Measurements from ENCODE around the gene PKNOX1.
"Not testable (repeated sequence)": the region's sequence is repeated elsewhere in the genome, so short reads cannot be mapped to it uniquely, and the experiment has no call there.

PKNOX1 gene

GRCh38 chr21:42973991-42974831, at the start of gene PKNOX1:
Gene PKNOX1 (plus strand): TSS chr21:42974562. CDS start chr21:43004382, 29,820 bp downstream.
- peak; percentile 98 for DNase-seq

- DNase-seq, result no peak
Measured at GRCh38 chr21:42925114-42925926, 49.0 kb upstream of the PKNOX1 start, which contains the start of gene ERVH48-1. Gene ERVH48-1 (minus strand): TSS chr21:42925630. CDS start chr21:42919006, 6,624 bp downstream.

DNA sequence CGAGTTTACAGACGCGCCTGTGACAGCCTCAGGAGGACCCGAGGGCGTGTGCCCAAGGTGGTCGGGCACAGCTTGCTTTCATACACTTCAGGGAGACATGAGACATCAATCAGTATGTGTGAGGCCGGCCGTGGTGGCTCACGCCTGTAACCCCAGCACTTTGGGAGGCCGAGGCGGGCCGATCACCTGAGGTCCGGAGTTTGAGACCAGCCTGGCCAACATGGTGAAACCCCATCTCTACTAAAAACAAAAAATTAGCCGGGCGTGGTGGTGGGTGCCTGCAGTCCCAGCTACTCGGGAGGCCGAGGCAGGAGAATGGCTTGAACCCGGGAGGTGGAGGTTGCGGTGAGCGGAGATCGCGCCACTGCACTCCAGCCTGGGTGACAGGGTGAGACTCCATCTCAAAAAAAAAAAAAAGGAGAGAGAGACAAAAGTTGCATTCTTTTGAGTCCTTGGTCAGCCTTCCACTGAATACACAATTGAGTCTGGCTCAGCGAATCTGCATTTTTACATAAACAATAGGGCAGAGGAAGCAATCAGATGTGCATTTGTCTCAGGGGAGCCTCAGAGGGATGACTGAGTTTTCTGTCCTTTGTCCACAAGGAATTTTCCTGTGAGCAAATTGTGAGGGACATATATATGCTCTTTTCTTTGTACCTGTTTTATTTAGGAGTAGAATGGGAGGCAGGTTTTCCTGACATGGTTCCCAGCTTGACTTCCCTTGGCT, 46.7 kb upstream of the PKNOX1 start:
- DNase-seq, result not testable (repeated sequence)

DNA sequence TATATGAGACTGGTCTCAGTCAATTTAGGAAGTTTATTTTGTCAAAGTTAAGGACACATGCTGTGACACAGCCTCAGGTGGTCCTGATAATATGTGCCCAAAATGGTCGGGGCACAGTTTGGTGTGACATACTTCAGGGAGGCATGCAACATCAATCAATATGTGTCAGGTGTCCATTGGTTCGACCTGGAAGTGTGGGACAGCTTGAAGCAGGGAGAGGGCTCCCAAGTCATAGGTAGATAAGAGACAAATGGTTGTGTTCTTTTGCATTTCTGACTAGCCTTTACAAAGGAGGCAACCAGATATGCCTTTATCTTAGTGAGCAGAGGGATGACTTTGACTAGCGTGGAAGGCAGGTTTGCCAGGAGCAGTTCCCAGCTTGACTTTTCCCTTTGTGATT, 44.4 kb upstream of the PKNOX1 start:
- DNase-seq, result no peak

DNA sequence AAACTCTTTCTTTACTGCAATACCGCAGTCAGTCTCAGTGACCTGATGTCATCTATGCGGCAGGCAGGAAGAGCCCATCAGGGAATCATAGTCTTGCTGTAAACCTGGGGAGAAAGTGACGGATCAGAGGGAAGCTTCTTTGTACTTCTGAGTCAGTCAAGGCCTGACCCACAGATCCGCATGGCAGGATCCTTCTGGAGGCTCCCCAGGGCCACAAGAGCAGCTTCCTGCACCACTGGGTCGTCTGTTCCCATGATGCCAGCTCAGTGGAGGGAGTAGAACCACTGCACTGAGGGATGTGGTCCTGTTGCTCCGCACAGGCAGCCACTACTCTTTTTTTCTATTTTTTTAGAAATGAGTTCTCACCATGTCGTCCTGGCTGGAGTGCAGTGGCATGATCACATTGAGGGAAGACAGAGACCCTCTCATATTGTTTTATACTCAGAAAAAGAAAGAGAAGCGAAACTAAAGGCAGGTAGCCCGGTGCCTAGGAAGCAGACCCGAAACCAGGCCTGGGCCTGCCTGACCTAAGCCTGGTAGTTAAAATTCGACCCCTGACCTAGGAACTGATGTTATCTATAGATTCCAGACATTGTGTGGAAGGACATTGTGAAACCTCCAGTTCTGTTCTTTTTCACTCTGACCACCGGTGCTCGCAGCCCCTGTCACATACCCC, 42.7 kb upstream of the PKNOX1 start:
- no peak for DNase-seq

- not testable (repeated sequence) for DNase-seq
Measured at GRCh38 chr21:42932378-42933136, 41.8 kb upstream of the PKNOX1 start.

- DNase-seq, result peak; percentile 34
Measured at GRCh38 chr21:42933137-42933970, 41.0 kb upstream of the PKNOX1 start.

- DNase-seq, result not testable (repeated sequence)
Measured at GRCh38 chr21:42933973-42934372, 40.4 kb upstream of the PKNOX1 start.

- DNase-seq, result not testable (repeated sequence)
Measured at GRCh38 chr21:42936360-42936759, 38.0 kb upstream of the PKNOX1 start.

DNA sequence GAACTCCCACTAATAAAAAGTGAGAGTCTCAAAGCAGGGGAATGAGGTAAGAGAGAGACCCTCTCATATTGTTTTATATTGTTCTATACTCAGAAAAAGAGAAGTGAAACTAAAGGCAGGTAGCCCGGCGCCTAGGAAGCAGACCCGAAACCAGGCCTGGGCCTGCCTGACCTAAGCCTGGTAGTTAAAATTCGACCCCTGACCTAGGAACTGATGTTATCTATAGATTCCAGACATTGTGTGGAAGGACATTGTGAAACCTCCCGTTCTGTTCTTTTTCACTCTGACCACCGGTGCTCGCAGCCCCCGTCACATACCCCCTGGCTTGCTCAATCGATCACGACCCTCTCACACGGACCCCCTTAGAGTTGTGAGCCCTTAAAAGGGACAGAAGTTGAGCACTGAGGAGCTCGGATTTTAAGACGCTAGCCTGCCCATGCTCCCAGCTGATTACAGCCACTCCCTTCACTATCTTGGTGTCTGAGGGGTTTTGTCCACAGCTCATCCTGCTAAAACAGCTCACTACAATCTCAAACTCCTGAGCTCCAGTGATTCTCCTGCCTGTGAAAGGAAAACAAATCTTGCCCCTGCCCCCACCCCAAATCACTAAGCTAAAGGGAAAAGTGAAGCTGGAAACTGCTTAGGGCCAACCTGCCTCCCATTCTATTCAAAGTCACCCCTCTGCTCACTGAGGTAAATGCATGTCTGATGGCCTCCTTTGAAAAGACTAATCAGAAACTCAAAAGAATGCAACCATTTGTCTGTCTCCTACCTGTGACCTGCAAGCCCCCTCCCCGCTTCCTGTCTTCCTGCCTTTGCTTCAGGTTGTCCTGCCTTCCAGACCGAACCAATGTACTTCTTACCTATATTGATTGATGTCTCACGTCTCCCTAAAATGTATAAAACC, 37.1 kb upstream of the PKNOX1 start:
- not testable (repeated sequence) for DNase-seq

DNA sequence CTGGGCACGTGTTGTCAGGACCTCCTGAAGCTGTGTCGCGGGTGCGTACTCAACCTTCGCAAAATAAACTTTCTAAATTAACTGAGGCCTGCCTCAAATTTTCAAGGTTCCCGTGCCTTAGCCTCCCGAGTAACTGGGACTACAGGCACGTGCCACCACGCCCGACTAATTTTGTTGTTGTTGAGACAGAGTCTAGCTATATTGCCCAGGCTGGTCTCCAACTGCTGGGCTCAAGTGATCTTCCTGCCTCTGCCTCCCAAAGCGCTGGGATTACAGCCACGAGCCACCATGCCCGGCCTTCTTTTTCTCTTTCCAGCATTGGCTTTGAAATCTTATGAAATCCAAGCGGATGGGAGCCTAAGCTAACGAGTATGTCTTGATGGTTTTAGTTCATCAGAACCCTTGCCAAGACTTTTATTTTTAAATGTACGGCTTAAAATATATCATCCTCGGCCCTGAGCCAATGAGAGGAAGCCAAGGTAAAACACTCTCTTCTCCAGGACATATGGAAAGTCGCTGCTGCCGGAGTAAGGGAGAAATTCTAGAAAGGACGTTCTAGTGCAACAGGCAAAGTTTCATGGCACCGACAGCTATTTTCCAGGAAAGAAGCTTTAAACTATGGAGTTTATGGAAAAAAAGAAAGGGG, 36.3 kb upstream of the PKNOX1 start:
- DNase-seq, result no peak

DNA sequence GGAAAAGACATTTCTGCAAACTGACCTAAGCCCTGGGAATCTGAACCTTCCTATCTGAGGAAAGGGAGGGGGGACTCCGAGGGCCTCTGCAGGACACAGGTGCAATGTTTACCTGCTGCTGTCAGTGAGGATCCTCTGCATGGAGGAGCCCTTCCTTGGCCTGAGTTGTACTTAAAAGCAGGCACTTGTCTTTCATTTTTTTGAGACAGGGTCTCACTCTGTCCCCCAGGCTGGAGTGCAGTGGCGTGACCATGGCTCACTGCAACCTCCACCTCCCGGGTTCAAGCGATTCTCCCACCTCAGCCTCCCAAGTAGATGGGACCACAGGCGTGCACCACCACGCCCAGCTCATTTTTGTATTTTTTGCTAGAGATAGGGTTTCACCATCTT, 35.8 kb upstream of the PKNOX1 start:
- not testable (repeated sequence) for DNase-seq

DNA sequence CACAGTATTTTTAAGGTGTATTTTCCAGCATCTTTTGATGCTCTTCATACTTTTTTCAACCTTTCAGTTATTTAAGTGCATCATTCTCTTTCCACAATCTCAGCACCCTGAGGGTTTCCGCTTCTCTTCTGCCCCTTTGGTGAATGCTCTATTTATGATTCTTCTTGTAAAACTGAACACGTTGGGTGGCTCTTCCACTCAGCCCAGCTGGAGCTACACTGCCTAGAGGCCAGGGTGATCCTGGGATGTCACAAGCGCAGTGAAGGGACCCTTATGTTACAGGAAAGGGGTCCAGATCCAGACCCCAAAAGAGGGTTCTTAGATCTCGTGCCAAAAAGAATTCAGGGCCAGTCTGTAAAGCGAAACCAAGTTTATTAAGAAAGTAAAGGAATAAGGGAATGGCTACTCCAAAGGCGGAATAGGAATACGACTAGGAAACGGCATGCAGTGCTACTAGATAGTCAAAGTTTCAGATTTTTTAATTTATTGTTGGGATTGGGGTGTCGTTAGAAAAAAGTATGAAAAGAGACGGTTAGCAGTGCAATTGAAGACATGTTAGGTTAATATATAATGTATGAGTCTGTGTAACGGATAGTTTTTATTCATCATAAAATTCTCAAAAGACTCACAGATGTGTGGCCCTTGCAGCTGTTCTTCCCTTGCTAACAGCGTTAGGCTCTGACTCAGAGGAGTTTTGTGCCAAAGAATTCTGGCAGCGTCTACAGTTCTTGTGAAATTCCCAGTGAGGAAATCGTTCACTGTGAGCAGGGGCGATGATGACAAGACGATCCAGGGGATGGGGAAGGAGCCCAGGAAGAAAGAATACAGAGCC, 34.6 kb upstream of the PKNOX1 start:
- DNase-seq, result no peak

- no peak for DNase-seq
Measured at GRCh38 chr21:42941696-42942085, 32.7 kb upstream of the PKNOX1 start.

- no peak for DNase-seq
Measured at GRCh38 chr21:42942244-42942643, 32.1 kb upstream of the PKNOX1 start.

DNA sequence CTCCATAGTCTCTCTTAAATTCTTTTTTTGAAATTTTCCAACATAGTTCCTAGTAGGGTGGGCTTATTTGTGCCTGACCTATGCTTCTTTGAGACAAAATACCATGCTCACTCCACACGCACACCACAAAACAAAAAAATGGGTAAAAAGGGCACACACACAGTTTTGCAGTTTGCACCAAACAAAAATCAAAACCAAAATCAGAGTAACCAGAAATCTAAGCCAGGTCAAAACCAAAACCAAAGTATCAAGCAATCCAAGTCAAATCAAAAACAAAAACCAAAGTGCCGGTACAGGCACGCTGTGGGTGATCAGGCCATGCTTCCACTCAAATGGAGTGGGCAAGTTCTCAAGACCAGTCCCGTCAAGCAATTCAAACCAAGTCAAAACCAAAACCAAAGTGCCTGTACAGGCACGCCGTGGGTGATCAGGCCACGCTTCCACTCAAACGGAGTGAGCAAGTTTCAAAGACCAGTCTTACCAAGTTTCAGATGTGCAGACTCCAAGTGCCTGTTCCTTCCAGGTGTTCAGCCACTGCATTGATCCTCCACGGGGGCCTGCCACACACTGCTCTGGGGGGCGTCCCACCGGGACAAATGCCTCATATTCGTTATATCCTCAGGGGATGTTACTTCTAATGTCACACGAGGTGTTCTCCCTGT, 25.1 kb upstream of the PKNOX1 start:
- not testable (repeated sequence) for DNase-seq

DNA sequence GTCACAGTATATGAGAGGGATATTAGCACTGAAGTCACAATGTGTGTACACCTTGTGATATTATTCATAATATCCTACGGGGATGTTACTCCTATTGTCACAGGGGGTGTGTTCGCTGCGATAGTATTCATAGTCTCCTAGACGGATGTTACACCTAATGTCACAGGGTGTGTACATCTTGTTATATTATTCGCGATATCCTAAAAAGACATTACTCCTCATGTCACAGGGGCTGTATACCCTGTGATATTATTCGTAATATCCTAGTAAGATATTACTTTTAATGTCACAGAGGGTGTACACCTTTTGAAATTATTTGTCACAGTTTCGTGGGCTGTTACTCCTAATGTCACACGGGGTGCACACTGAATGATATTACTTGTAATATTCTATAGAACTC, 23.2 kb upstream of the PKNOX1 start:
- not testable (repeated sequence) for DNase-seq

Measured in NCI-H2171 treated with DMSO at 0.1 percent for 48 hours (cell line).